Prostate gland (tissue), 2 donors: ENCODE data around the gene CXXC1.

ENCODE experiments used
- POLR2A ChIP-seq: fragments of 450-650 bp; IDR thresholded peaks from one replicate; pipeline ENCODE4 v1.6.1; 2016; ENCODE audit warnings: antibody characterized with exemption, mild to moderate bottlenecking
- POLR2AphosphoS5 ChIP-seq: sonication (generic); formaldehyde crosslinking; IDR thresholded peaks from one replicate; pipeline ENCODE4 v1.6.1; 2017; ENCODE audit warnings: antibody characterized with exemption
- TF ChIP-seq, protein P1 (sequence below), 4 experiments: fragments of 200-600 bp in 2 of 4; fragments of 450-650 bp in 2 of 4; sonication (generic) in 2 of 4; IDR thresholded peaks; 1 replicate in 3 of 4; 2 replicates in 1 of 4; pipeline ENCODE4 v1.5.1; 2016 to 2019; ENCODE audit warnings: antibody characterized with exemption in 4 of 4, mild to moderate bottlenecking in 2 of 4, moderate library complexity in 2 of 4

DNA sequence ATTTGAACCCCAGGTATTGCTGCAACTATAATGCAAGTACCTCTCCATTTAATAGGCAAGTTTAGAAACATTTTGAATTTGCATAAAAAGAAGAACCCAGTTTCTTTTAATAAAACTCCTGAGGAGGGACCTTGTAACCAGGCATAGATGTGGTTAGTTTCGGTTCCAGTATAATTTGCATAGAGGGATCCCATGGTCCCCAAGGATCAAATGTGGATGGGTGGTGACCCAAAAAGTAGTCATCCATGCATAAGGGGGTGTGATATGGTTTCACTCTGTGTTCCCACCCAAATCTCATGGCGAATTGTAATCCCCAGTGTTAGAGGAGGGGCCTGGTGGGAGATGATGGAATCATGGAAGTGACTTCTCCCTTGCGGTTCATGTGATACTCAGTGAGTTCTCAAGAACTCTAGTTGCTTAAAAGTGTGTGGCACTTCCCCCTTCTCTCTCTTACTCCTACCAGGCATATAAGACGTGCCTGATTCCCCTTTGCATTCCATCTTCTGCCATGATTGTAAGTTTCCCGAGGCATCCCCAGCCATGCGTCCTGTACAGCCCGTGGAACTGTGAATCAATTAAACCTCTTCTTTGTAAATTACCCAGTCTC, 47.2 kb upstream of the CXXC1 start:
- TF ChIP-seq POLR2A, result no peak
- TF ChIP-seq, protein P1, sequence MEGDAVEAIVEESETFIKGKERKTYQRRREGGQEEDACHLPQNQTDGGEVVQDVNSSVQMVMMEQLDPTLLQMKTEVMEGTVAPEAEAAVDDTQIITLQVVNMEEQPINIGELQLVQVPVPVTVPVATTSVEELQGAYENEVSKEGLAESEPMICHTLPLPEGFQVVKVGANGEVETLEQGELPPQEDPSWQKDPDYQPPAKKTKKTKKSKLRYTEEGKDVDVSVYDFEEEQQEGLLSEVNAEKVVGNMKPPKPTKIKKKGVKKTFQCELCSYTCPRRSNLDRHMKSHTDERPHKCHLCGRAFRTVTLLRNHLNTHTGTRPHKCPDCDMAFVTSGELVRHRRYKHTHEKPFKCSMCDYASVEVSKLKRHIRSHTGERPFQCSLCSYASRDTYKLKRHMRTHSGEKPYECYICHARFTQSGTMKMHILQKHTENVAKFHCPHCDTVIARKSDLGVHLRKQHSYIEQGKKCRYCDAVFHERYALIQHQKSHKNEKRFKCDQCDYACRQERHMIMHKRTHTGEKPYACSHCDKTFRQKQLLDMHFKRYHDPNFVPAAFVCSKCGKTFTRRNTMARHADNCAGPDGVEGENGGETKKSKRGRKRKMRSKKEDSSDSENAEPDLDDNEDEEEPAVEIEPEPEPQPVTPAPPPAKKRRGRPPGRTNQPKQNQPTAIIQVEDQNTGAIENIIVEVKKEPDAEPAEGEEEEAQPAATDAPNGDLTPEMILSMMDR (IDR thresholded peaks at IDR 0.05), result no peak
- TF ChIP-seq POLR2AphosphoS5, result no peak
